Activated T-cell treated with anti-CD3 and anti-CD28 coated beads, Interleukin-2, amount 50 U/mL, for 72 hours (primary cell): ENCODE data around the gene FOXC1. TPM values are rescaled to one million over a fixed set of nuclear protein-coding genes. Genes with fewer than 3 reads are reported as not detected.

Experiments used
- ATAC-seq, 2 donors: fragments of 150-1000 bp; cut with Tn5 transposase; replicated peaks in 1 of 2; 2 replicates each; pipeline ENCODE4 v1.10.0; 2021; ENCODE audit warnings: moderate library complexity in 2 of 2, mild to moderate bottlenecking in 1 of 2
- DNase-seq, 2 donors: peaks; one replicate each; pipeline ENCODE4 v3.0.0; 2021 to 2022; ENCODE audit warnings: mixed read lengths in 1 of 2
- H3K27ac Mint-ChIP-seq: one replicate; pipeline ENCODE4 v1.8.0; 2022; ENCODE audit warnings: mild to moderate bottlenecking, moderate library complexity, mixed read lengths
- H3K27me3 Mint-ChIP-seq: one replicate; pipeline ENCODE4 v1.8.0; 2022; ENCODE audit warnings: low read depth, mixed read lengths
- H3K36me3 Mint-ChIP-seq, 2 donors: one replicate each; pipeline ENCODE4 v1.8.0; 2022; ENCODE audit warnings: mixed read lengths in 2 of 2, mild to moderate bottlenecking in 1 of 2; ENCODE audit not compliant: insufficient read depth in 2 of 2
- H3K4me1 Mint-ChIP-seq: one replicate; pipeline ENCODE4 v1.8.0; 2022; ENCODE audit warnings: low read depth, mixed read lengths
- H3K4me3 Mint-ChIP-seq, 2 donors: one replicate each; pipeline ENCODE4 v1.8.0; 2022; ENCODE audit warnings: mild to moderate bottlenecking in 2 of 2, mixed read lengths in 2 of 2, moderate library complexity in 2 of 2
- H3K9me3 Mint-ChIP-seq, 2 donors: one replicate each; pipeline ENCODE4 v1.8.0; 2022; ENCODE audit warnings: mixed read lengths in 2 of 2
- total RNA-seq, 2 donors: library from RNA; stranded (reverse); gene quantifications; one replicate each; pipeline ENCODE4 v1.2.3, GENCODE V29; 2022

Gene FOXC1
- total RNA-seq, 2 donors from 2014 or later = 0.17 to 0.30 TPM

- peaks cover 30% of the 10 kb centered on the region for H3K27me3 Mint-ChIP-seq
- no peak for ATAC-seq
- DNase-seq = no peak
- H3K27ac Mint-ChIP-seq = no peak overlapping the region
- no peak overlapping the region for H3K4me3 Mint-ChIP-seq
- H3K4me1 Mint-ChIP-seq = no peaks in the 10 kb centered on the region
- H3K9me3 Mint-ChIP-seq = no peaks in the 10 kb centered on the region
- H3K36me3 Mint-ChIP-seq = no peaks in the 10 kb centered on the region
These were observed 21.7 kb upstream of the FOXC1 start for GRCh38 chr6:1587977-1588376.

GRCh38 chr6:1589208-1589607, 20.5 kb upstream of the FOXC1 start:
- no peak for ATAC-seq
- H3K9me3 Mint-ChIP-seq = no peaks in the 10 kb centered on the region
- H3K27me3 Mint-ChIP-seq = peaks cover 42% of the 10 kb centered on the region
- no peaks in the 10 kb centered on the region for H3K4me1 Mint-ChIP-seq
- no peak overlapping the region for H3K4me3 Mint-ChIP-seq
- H3K36me3 Mint-ChIP-seq = no peaks in the 10 kb centered on the region
- no peak overlapping the region for H3K27ac Mint-ChIP-seq
- no peak for DNase-seq

- DNase-seq (no peak), ATAC-seq (no peak)
- Mint-ChIP-seq H3K27ac (no peak overlapping the region), H3K36me3 (no peaks in the 10 kb centered on the region), H3K27me3 (peaks cover 48% of the 10 kb centered on the region), H3K9me3 (no peaks in the 10 kb centered on the region), H3K4me3 (no peak overlapping the region), H3K4me1 (no peaks in the 10 kb centered on the region)
These were observed 19.1 kb upstream of the FOXC1 start for GRCh38 chr6:1590580-1590979.

- H3K27me3 Mint-ChIP-seq = peaks cover 55% of the 10 kb centered on the region
- H3K27ac Mint-ChIP-seq = no peak overlapping the region
- H3K4me1 Mint-ChIP-seq = peaks cover 4% of the 10 kb centered on the region
- no peaks in the 10 kb centered on the region for H3K36me3 Mint-ChIP-seq
- no peaks in the 10 kb centered on the region for H3K9me3 Mint-ChIP-seq
- no peak overlapping the region for H3K4me3 Mint-ChIP-seq
- ATAC-seq (no peak), DNase-seq (no peak)
These were observed 18.5 kb upstream of the FOXC1 start for GRCh38 chr6:1591243-1591642.

GRCh38 chr6:1591926-1592325, 17.8 kb upstream of the FOXC1 start:
- Mint-ChIP-seq H3K27ac (no peak overlapping the region), H3K27me3 (peaks cover 61% of the 10 kb centered on the region), H3K4me3 (no peak overlapping the region), H3K9me3 (no peaks in the 10 kb centered on the region), H3K36me3 (no peaks in the 10 kb centered on the region), H3K4me1 (peaks cover 5% of the 10 kb centered on the region)
- DNase-seq = no peak
- no peak for ATAC-seq

GRCh38 chr6:1592852-1593251, 16.9 kb upstream of the FOXC1 start:
- peaks cover 5% of the 10 kb centered on the region for H3K4me1 Mint-ChIP-seq
- no peak for ATAC-seq
- no peak overlapping the region for H3K27ac Mint-ChIP-seq
- H3K27me3 Mint-ChIP-seq = peaks cover 71% of the 10 kb centered on the region
- DNase-seq = no peak
- no peaks in the 10 kb centered on the region for H3K36me3 Mint-ChIP-seq
- H3K9me3 Mint-ChIP-seq = no peaks in the 10 kb centered on the region
- H3K4me3 Mint-ChIP-seq = no peak overlapping the region

- DNase-seq = no peak
- Mint-ChIP-seq H3K9me3 (no peaks in the 10 kb centered on the region), H3K27ac (no peak overlapping the region), H3K27me3 (peaks cover 76% of the 10 kb centered on the region), H3K4me1 (peaks cover 5% of the 10 kb centered on the region), H3K4me3 (no peak overlapping the region), H3K36me3 (no peaks in the 10 kb centered on the region)
- ATAC-seq = no peak
These were observed 16.3 kb upstream of the FOXC1 start for GRCh38 chr6:1593286-1593957.

GRCh38 chr6:1593958-1594314, 15.8 kb upstream of the FOXC1 start:
- Mint-ChIP-seq H3K4me1 (peaks cover 5% of the 10 kb centered on the region), H3K27me3 (peaks cover 77% of the 10 kb centered on the region)

GRCh38 chr6:1594445-1595200, 15.1 kb upstream of the FOXC1 start:
- H3K27ac Mint-ChIP-seq = no peak overlapping the region

More at GRCh38 chr6:1593958-1594314, 15.8 kb upstream of the FOXC1 start:
- no peak for ATAC-seq
- Mint-ChIP-seq H3K4me3 (no peak overlapping the region), H3K27ac (no peak overlapping the region), H3K9me3 (no peaks in the 10 kb centered on the region), H3K36me3 (no peaks in the 10 kb centered on the region)
- no peak for DNase-seq

GRCh38 chr6:1595271-1596087, 14.2 kb upstream of the FOXC1 start:
- peaks cover 5% of the 10 kb centered on the region for H3K4me1 Mint-ChIP-seq
- peaks cover 75% of the 10 kb centered on the region for H3K27me3 Mint-ChIP-seq
- no peaks in the 10 kb centered on the region for H3K36me3 Mint-ChIP-seq
- H3K27ac Mint-ChIP-seq = no peak overlapping the region
- H3K9me3 Mint-ChIP-seq = no peaks in the 10 kb centered on the region
- DNase-seq (no peak), ATAC-seq (no peak)
- no peak overlapping the region for H3K4me3 Mint-ChIP-seq

More at GRCh38 chr6:1594445-1595200, 15.1 kb upstream of the FOXC1 start:
- Mint-ChIP-seq H3K27me3 (peaks cover 75% of the 10 kb centered on the region), H3K36me3 (no peaks in the 10 kb centered on the region), H3K9me3 (no peaks in the 10 kb centered on the region), H3K4me1 (peaks cover 5% of the 10 kb centered on the region), H3K4me3 (no peak overlapping the region)
- DNase-seq (no peak), ATAC-seq (no peak)

GRCh38 chr6:1596088-1596852, 13.4 kb upstream of the FOXC1 start:
- ATAC-seq (peak; percentile 73 to 82), DNase-seq (peak; percentile 58 to 71)
- H3K4me1 Mint-ChIP-seq = peaks cover 5% of the 10 kb centered on the region
- H3K9me3 Mint-ChIP-seq = no peaks in the 10 kb centered on the region
- H3K4me3 Mint-ChIP-seq = no peak overlapping the region
- peaks cover 83% of the 10 kb centered on the region for H3K27me3 Mint-ChIP-seq
- no peaks in the 10 kb centered on the region for H3K36me3 Mint-ChIP-seq
- H3K27ac Mint-ChIP-seq = no peak overlapping the region

- ATAC-seq (no peak), DNase-seq (no peak)
- Mint-ChIP-seq H3K4me1 (peaks cover 5% of the 10 kb centered on the region), H3K36me3 (no peaks in the 10 kb centered on the region), H3K27ac (no peak overlapping the region), H3K4me3 (no peak overlapping the region), H3K9me3 (no peaks in the 10 kb centered on the region), H3K27me3 (peaks cover 84% of the 10 kb centered on the region)
These were observed 12.5 kb upstream of the FOXC1 start for GRCh38 chr6:1597121-1597744.
